ENCODE data around the gene FLVCR2. TPM values are rescaled to one million over a fixed set of nuclear protein-coding genes. Genes with fewer than 3 reads are reported as not detected.
"Not testable (repeated sequence)": the region's sequence is repeated elsewhere in the genome, so short reads cannot be mapped to it uniquely, and the experiment has no call there.

FLVCR2 gene
- total and polyA plus RNA-seq, 8 donors = 4.3 to 30.9 (median 7.9) TPM

- H3K4me1 ChIP-seq = no peaks in the 10 kb centered on the region
- H3K27ac ChIP-seq = no peak overlapping the region
- no peaks in the 10 kb centered on the region for H3K27me3 ChIP-seq
- no peak for DNase-seq
- TF ChIP-seq CTCF (IDR thresholded peaks at IDR 0.05) = no peak
- intact Hi-C loops (cut with DNase I) = no loop called here
- H3K9me3 ChIP-seq = peaks cover 0 to 5% of the 10 kb centered on the region in 2 donors
- no peak overlapping the region for H3K4me3 ChIP-seq
- H3K36me3 ChIP-seq = peaks cover 0 to 20% of the 10 kb centered on the region in 2 donors
- no peak for ATAC-seq
Observed at GRCh38 chr14:75675265-75675960, 97.0 kb downstream of the FLVCR2 start.

- Histone ChIP-seq H3K4me1 (no peaks in the 10 kb centered on the region), H3K4me3 (no peak overlapping the region), H3K9me3 (no peaks in the 10 kb centered on the region), H3K27ac (no peak overlapping the region), H3K27me3 (no peaks in the 10 kb centered on the region), H3K36me3 (peaks cover 0 to 46% of the 10 kb centered on the region in 2 donors)
- peak in 1 of 4 donors; percentile 5 for DNase-seq
- no peak for ATAC-seq
- intact Hi-C loops (cut with DNase I) = no loop called here
- TF ChIP-seq CTCF (IDR thresholded peaks at IDR 0.05) = no peak
Observed at GRCh38 chr14:75685910-75686309, 107.5 kb downstream of the FLVCR2 start.

GRCh38 chr14:75689012-75689411, 110.6 kb downstream of the FLVCR2 start:
- Histone ChIP-seq H3K27ac (no peak overlapping the region), H3K36me3 (peaks cover 0 to 41% of the 10 kb centered on the region in 2 donors), H3K4me1 (no peaks in the 10 kb centered on the region), H3K9me3 (no peaks in the 10 kb centered on the region), H3K4me3 (no peak overlapping the region), H3K27me3 (no peaks in the 10 kb centered on the region)
- no peak for TF ChIP-seq CTCF (IDR thresholded peaks at IDR 0.05)
- intact Hi-C loops (cut with DNase I) = no loop called here
- DNase-seq (no peak), ATAC-seq (peak; percentile 16)

GRCh38 chr14:75690010-75690409, 111.6 kb downstream of the FLVCR2 start:
- Histone ChIP-seq H3K36me3 (peaks cover 0 to 44% of the 10 kb centered on the region in 2 donors), H3K27me3 (no peaks in the 10 kb centered on the region), H3K4me1 (no peaks in the 10 kb centered on the region), H3K4me3 (no peak overlapping the region), H3K27ac (no peak overlapping the region), H3K9me3 (peaks cover 0 to 6% of the 10 kb centered on the region in 2 donors)
- intact Hi-C loops (cut with DNase I) = no loop called here
- ATAC-seq (no peak), DNase-seq (no peak)
- TF ChIP-seq CTCF (IDR thresholded peaks at IDR 0.05) = no peak

- ATAC-seq; H3K27ac ChIP-seq; DNase-seq; H3K27me3 ChIP-seq; H3K9me3 ChIP-seq; intact Hi-C loops (cut with DNase I); H3K4me3 ChIP-seq; H3K4me1 ChIP-seq: not testable (repeated sequence)
- H3K36me3 ChIP-seq = peaks cover 0 to 61% of the 10 kb centered on the region in 2 donors
Observed at GRCh38 chr14:75695025-75695424, 116.6 kb downstream of the FLVCR2 start.

GRCh38 chr14:75697386-75697785, 119.0 kb downstream of the FLVCR2 start:
- H3K4me1 ChIP-seq = peaks cover 0 to 4% of the 10 kb centered on the region in 2 donors
- peaks cover 0 to 9% of the 10 kb centered on the region in 2 donors for H3K9me3 ChIP-seq
- DNase-seq = no peak
- H3K36me3 ChIP-seq = peaks cover 0 to 62% of the 10 kb centered on the region in 2 donors
- H3K4me3 ChIP-seq = no peak overlapping the region
- no peak for TF ChIP-seq CTCF (IDR thresholded peaks at IDR 0.05)
- ATAC-seq = no peak
- H3K27ac ChIP-seq = no peak overlapping the region
- intact Hi-C loops (cut with DNase I) = no loop called here
- no peaks in the 10 kb centered on the region for H3K27me3 ChIP-seq

All from left lung (tissue), 10 donors.